ENCODE results near the gene STAM. TPM values are rescaled to one million over a fixed set of nuclear protein-coding genes. Genes with fewer than 3 reads are reported as not detected.

STAM gene
- total RNA-seq, 1 donor from 2014 or later, result 26.2 TPM

- intact Hi-C loops (cut with micrococcal nuclease), result no loop called here
These were observed 29.6 kb downstream of the STAM start for GRCh38 chr10:17673471-17674061.

GRCh38 chr10:17674566-17674965 is 30.6 kb downstream of the STAM start:
- intact Hi-C loops (cut with micrococcal nuclease), result no loop called here

- intact Hi-C loops (cut with micrococcal nuclease), result no loop called here
These were observed 31.7 kb downstream of the STAM start for GRCh38 chr10:17675638-17676037.

- intact Hi-C loops (cut with micrococcal nuclease), result no loop called here
These were observed 33.0 kb downstream of the STAM start for GRCh38 chr10:17676919-17677318.

- intact Hi-C loops (cut with micrococcal nuclease), result loop anchor here (5.0 kb wide), 1 partner anchor 40 kb away; the partner anchor contains the start of gene STAM
These were observed 38.4 kb downstream of the STAM start for GRCh38 chr10:17682236-17682946.

- intact Hi-C loops (cut with micrococcal nuclease), result loop anchor here (5.0 kb wide), 1 partner anchor 41 kb away; the partner anchor contains the start of gene STAM
These were observed 39.6 kb downstream of the STAM start for GRCh38 chr10:17683541-17683940.

- intact Hi-C loops (cut with micrococcal nuclease), result loop anchor here (5.0 kb wide), 1 partner anchor 42 kb away; the partner anchor contains the start of gene STAM
These were observed 40.6 kb downstream of the STAM start for GRCh38 chr10:17684537-17684936.

- intact Hi-C loops (cut with micrococcal nuclease), result no loop called here
These were observed 41.4 kb downstream of the STAM start for GRCh38 chr10:17685233-17685840.

- intact Hi-C loops (cut with micrococcal nuclease), result no loop called here
These were observed 43.3 kb downstream of the STAM start for GRCh38 chr10:17687117-17687831.

GRCh38 chr10:17689137-17689536 is 45.2 kb downstream of the STAM start:
- intact Hi-C loops (cut with micrococcal nuclease), result no loop called here

GRCh38 chr10:17693009-17693408 is 49.1 kb downstream of the STAM start:
- intact Hi-C loops (cut with micrococcal nuclease), result no loop called here

- intact Hi-C loops (cut with micrococcal nuclease), result no loop called here
These were observed 54.7 kb downstream of the STAM start for GRCh38 chr10:17698696-17699095.

GRCh38 chr10:17701301-17701700 is 57.4 kb downstream of the STAM start:
- intact Hi-C loops (cut with micrococcal nuclease), result no loop called here

GRCh38 chr10:17703706-17704105 is 59.8 kb downstream of the STAM start:
- intact Hi-C loops (cut with micrococcal nuclease), result no loop called here

- intact Hi-C loops (cut with micrococcal nuclease), result no loop called here
These were observed 64.9 kb downstream of the STAM start for GRCh38 chr10:17708821-17709220.

- intact Hi-C loops (cut with micrococcal nuclease), result no loop called here
These were observed 65.5 kb downstream of the STAM start for GRCh38 chr10:17709492-17709891.

GRCh38 chr10:17710181-17710580 is 66.2 kb downstream of the STAM start:
- intact Hi-C loops (cut with micrococcal nuclease), result no loop called here

- intact Hi-C loops (cut with micrococcal nuclease), result no loop called here
These were observed 68.1 kb downstream of the STAM start for GRCh38 chr10:17712053-17712452.

- intact Hi-C loops (cut with micrococcal nuclease), result no loop called here
These were observed 68.9 kb downstream of the STAM start for GRCh38 chr10:17712717-17713471.

- intact Hi-C loops (cut with micrococcal nuclease), result no loop called here
These were observed 69.8 kb downstream of the STAM start for GRCh38 chr10:17713758-17714157.

- intact Hi-C loops (cut with micrococcal nuclease), result no loop called here
These were observed 72.2 kb downstream of the STAM start for GRCh38 chr10:17716161-17716560.
